GM12878 (cell line): ENCODE measurements around the gene PRKG1. TPM values are rescaled to one million over a fixed set of nuclear protein-coding genes. Genes with fewer than 3 reads are reported as not detected.

Experiments
- ATAC-seq: fragments of 200-7000 bp; cut with Tn5 transposase; 3 replicates; pipeline ENCODE4 v1.9.1; 2020; ENCODE audit warnings: mild to moderate bottlenecking, moderate library complexity
- BruUV-seq: library from RNA; stranded (reverse); fragments of 400-500 nt; replicated peaks from 2 replicates; lab custom pipeline; 2021; lab: Mats Ljungman, UMichigan
- CTCF ChIA-PET: fragments of 300-600 bp; sonication (Branson Sonifier 250); formaldehyde crosslinking; extraction: SDS; loops from one replicate; lab custom pipeline; 2021; ENCODE audit warnings: inconsistent platforms; lab: Yijun Ruan, JAX
- POLR2A ChIA-PET: fragments of 350-600 bp; formaldehyde crosslinking; extraction: SDS; loops from one replicate; lab custom pipeline; 2021; ENCODE audit warnings: inconsistent platforms; lab: Charles Lee
- RAD21 ChIA-PET: fragments of 300-600 bp; sonication (Branson Sonifier 250); formaldehyde crosslinking; loops from one replicate; lab custom pipeline; 2023; ENCODE audit warnings: antibody characterized with exemption; ENCODE audit not compliant: unreplicated experiment; lab: Charles Lee
- SMC1A ChIA-PET: fragments of 300-600 bp; sonication (Branson Sonifier 250); formaldehyde crosslinking; loops from one replicate; lab custom pipeline; 2023; ENCODE audit not compliant: unreplicated experiment, uncharacterized antibody; lab: Charles Lee
- DNase-seq: peaks from one replicate; pipeline ENCODE4 v3.0.0-alpha.2; 2011; ENCODE audit warnings: low read depth, low spot score
- FAIRE-seq: peaks from 3 replicates; lab custom pipeline; 2011; peaks lifted over from hg19 to GRCh38; lab: Jason Lieb, UNC
- H2AFZ ChIP-seq: 2 replicates; pipeline ENCODE4 v1.6.0; 2011; ENCODE audit warnings: low read depth, low read length, control low read depth; ENCODE audit not compliant: control insufficient read depth
- H3K27ac ChIP-seq: 2 replicates; pipeline ENCODE4 v1.5.1; 2011; ENCODE audit warnings: control low read depth; ENCODE audit not compliant: control insufficient read depth, insufficient read depth
- H3K27me3 ChIP-seq, 2 experiments: replicated peaks in 1 of 2; 2 replicates each; pipeline versions ENCODE4 v1.6.0 to v1.6.1; 2011; ENCODE audit warnings: low read length in 1 of 2; ENCODE audit not compliant: control insufficient read depth in 2 of 2, insufficient read depth in 2 of 2
- H3K36me3 ChIP-seq, 2 experiments: 2 replicates each; pipeline ENCODE4 v1.5.1; 2011; ENCODE audit warnings: low read length in 1 of 2; ENCODE audit not compliant: control insufficient read depth in 2 of 2, insufficient read depth in 2 of 2
- H3K4me1 ChIP-seq: 2 replicates; pipeline ENCODE4 v1.6.1; 2011; ENCODE audit warnings: mild to moderate bottlenecking, low read length, moderate library complexity, mixed read lengths; ENCODE audit not compliant: control insufficient read depth, insufficient read depth
- H3K4me2 ChIP-seq: 2 replicates; pipeline ENCODE4 v1.6.0; 2011; ENCODE audit warnings: control low read depth; ENCODE audit not compliant: control insufficient read depth, insufficient read depth
- H3K4me3 ChIP-seq: fragments of 200-600 bp; sonication (generic); 2 replicates; pipeline ENCODE4 v1.5.1; 2016
- H3K79me2 ChIP-seq: 2 replicates; pipeline ENCODE4 v1.6.0; 2011; ENCODE audit warnings: low read length; ENCODE audit not compliant: control insufficient read depth, insufficient read depth
- H3K9ac ChIP-seq: 2 replicates; pipeline ENCODE4 v1.8.0; 2011; ENCODE audit warnings: low read length, control low read depth, mixed read lengths; ENCODE audit not compliant: control insufficient read depth, insufficient read depth
- H3K9me3 ChIP-seq: replicated peaks from 3 replicates; pipeline ENCODE4 v1.5.1; 2011; ENCODE audit warnings: mild to moderate bottlenecking, low read length; ENCODE audit not compliant: control insufficient read depth, insufficient read depth
- H4K20me1 ChIP-seq: 2 replicates; pipeline ENCODE4 v1.6.0; 2011; ENCODE audit not compliant: control insufficient read depth, insufficient read depth
- BACH1 ChIP-seq: fragments of 450-650 bp; IDR thresholded peaks from 2 replicates; pipeline ENCODE4 v1.6.1; 2017; ENCODE audit warnings: mild to moderate bottlenecking, borderline replicate concordance
- CEBPB ChIP-seq, 2 experiments: fragments of 150-350 bp in 1 of 2; IDR thresholded peaks; 2 replicates each; pipeline ENCODE4 v1.6.1; 2012 to 2014; ENCODE audit warnings: low read depth in 2 of 2, low read length in 2 of 2, borderline replicate concordance in 1 of 2, inconsistent platforms in 1 of 2
- CREB1 ChIP-seq: IDR thresholded peaks from 2 replicates; pipeline ENCODE4 v1.6.1; 2012; ENCODE audit warnings: low read depth, mild to moderate bottlenecking, inconsistent platforms
- DPF2 ChIP-seq: fragments of 450-650 bp; IDR thresholded peaks from 2 replicates; pipeline ENCODE4 v1.6.1; 2017; ENCODE audit warnings: mild to moderate bottlenecking
- EED ChIP-seq: sonication (generic); IDR thresholded peaks from 2 replicates; pipeline ENCODE4 v1.6.1; 2016; ENCODE audit warnings: antibody characterized with exemption, low read depth
- MEF2A ChIP-seq: IDR thresholded peaks from 2 replicates; pipeline ENCODE4 v1.6.1; 2011; ENCODE audit warnings: low read depth, mild to moderate bottlenecking, low read length, moderate library complexity; ENCODE audit not compliant: insufficient read depth
- MXI1 ChIP-seq: fragments of 150-350 bp; IDR thresholded peaks from 2 replicates; pipeline ENCODE4 v1.6.1; 2011; ENCODE audit warnings: low read depth, mild to moderate bottlenecking, inconsistent platforms, low read length, improper control_type of control experiment
- MYC ChIP-seq: IDR thresholded peaks from 2 replicates; pipeline ENCODE4 v1.6.1; 2011; ENCODE audit warnings: mild to moderate bottlenecking, low read length, moderate library complexity, inconsistent platforms; ENCODE audit not compliant: insufficient read depth, insufficient replicate concordance, insufficient read length, severe bottlenecking
- PAX8 ChIP-seq: fragments of 450-650 bp; IDR thresholded peaks from 2 replicates; pipeline ENCODE4 v1.6.1; 2017; ENCODE audit warnings: mild to moderate bottlenecking, moderate library complexity
- POU2F2 ChIP-seq: IDR thresholded peaks from 3 replicates; pipeline ENCODE4 v1.6.1; 2011; ENCODE audit warnings: low read depth, mild to moderate bottlenecking, low read length, borderline replicate concordance
- RAD21 ChIP-seq: IDR thresholded peaks from 2 replicates; pipeline ENCODE4 v1.6.1; 2011; ENCODE audit warnings: mild to moderate bottlenecking, low read depth, low read length, moderate library complexity; ENCODE audit not compliant: insufficient read depth
- RUNX3 ChIP-seq: IDR thresholded peaks from 2 replicates; pipeline ENCODE4 v1.6.1; 2012; ENCODE audit warnings: low read length, inconsistent platforms
- SPI1 ChIP-seq: IDR thresholded peaks from 2 replicates; pipeline ENCODE4 v1.6.1; 2011; ENCODE audit warnings: low read depth, mild to moderate bottlenecking, low read length, moderate library complexity, borderline replicate concordance; ENCODE audit not compliant: insufficient read depth
- TBL1XR1 ChIP-seq: IDR thresholded peaks from 2 replicates; pipeline ENCODE4 v1.6.1; 2012; ENCODE audit warnings: low read depth, low read length, improper control_type of control experiment
- WRNIP1 ChIP-seq: IDR thresholded peaks from 2 replicates; pipeline ENCODE4 v1.6.1; 2011; ENCODE audit warnings: low read depth, low read length, improper control_type of control experiment, borderline replicate concordance
- ZNF384 ChIP-seq: IDR thresholded peaks from 2 replicates; pipeline ENCODE4 v1.6.1; 2012; ENCODE audit warnings: low read depth, mild to moderate bottlenecking, low read length, improper control_type of control experiment, borderline replicate concordance
- WGBS: methylation state at CpG from one replicate; pipeline ENCODE4 v1.1.6; 2016; ENCODE audit warnings: low lambda C conversion rate; ENCODE audit not compliant: insufficient replicate concordance, insufficient coverage; ENCODE audit errors: missing lambda C conversion rate; 5-methylcytosine and 5-hydroxymethylcytosine counted together
- in situ Hi-C: fragments of 300-500 bp; cut with MboI; formaldehyde crosslinking; loops from 9 replicates; pipeline ENCODE4 v1.14.3; 2018; ENCODE audit warnings: mixed read lengths
- intact Hi-C: fragments of 100-400 bp; cut with micrococcal nuclease; formaldehyde crosslinking; loops from one replicate; pipeline ENCODE4 v1.14.2; 2022; ENCODE audit not compliant: unreplicated experiment
- polyA plus RNA-seq, 11 experiments: library from polyadenylated mRNA; depleted of rRNA in 4 of 11; unstranded in 6 of 11; stranded (reverse) in 5 of 11; fragments of >200 nt; fragmentation: Nextera tagmentation in 4 of 11; fragmentation: Illumina TruSeq in 1 of 11; extraction: Ambion mirVana in 4 of 11; extraction: Trizol in 1 of 11; gene quantifications; 1 replicate in 1 of 11; 2 replicates in 10 of 11; pipeline versions ENCODE4 v1.2.1 to v1.2.3, GENCODE V29; 2011 to 2016; ENCODE audit warnings: inconsistent platforms in 2 of 11, missing spikeins in 2 of 11, low read depth in 1 of 11
- total RNA-seq, 4 experiments: library from RNA; depleted of rRNA in 3 of 4; stranded (reverse); fragments of >200 nt in 3 of 4; fragmentation: Illumina TruSeq in 1 of 4; extraction: Trizol in 1 of 4; gene quantifications; 2 replicates each; pipeline versions ENCODE4 v1.2.1 to v1.2.3, GENCODE V29; 2013 to 2021
- TF ChIP-seq, protein P1 (sequence below): fragments of 450-650 bp; IDR thresholded peaks from 2 replicates; pipeline ENCODE4 v1.6.1; 2017; ENCODE audit warnings: antibody characterized with exemption, mild to moderate bottlenecking, moderate library complexity
- TF ChIP-seq, protein P2 (sequence below): IDR thresholded peaks from 2 replicates; pipeline ENCODE4 v1.6.1; 2011; ENCODE audit warnings: low read depth, low read length, improper control_type of control experiment, borderline replicate concordance

The PRKG1 gene
- total and polyA plus RNA-seq, 10 of the 15 experiments (the other 5 are each of a cell fraction or from before 2014, with no cell fraction given), result 0.04 to 0.05 TPM; not detected in 8

DNA sequence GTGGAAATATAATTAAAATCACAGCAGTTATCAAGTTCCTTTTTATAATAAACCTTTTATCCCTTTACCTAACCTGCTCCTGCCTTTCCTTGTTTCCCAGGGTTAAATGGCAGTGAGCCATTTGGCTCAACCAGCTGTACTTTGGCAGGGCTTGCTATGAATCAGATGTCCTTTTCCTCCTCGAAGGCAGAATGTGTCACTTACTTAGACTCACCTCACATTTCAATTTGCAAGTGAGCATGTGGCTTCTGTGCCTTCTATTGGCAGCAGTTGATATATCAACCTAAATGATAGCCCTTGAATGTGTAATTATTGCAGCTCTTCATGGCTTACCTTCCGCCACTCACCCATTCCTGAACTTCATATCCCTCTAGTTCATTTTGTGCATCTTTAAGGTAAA, 323.4 kb downstream of the PRKG1 start (continued):
- TF ChIP-seq, protein P1, sequence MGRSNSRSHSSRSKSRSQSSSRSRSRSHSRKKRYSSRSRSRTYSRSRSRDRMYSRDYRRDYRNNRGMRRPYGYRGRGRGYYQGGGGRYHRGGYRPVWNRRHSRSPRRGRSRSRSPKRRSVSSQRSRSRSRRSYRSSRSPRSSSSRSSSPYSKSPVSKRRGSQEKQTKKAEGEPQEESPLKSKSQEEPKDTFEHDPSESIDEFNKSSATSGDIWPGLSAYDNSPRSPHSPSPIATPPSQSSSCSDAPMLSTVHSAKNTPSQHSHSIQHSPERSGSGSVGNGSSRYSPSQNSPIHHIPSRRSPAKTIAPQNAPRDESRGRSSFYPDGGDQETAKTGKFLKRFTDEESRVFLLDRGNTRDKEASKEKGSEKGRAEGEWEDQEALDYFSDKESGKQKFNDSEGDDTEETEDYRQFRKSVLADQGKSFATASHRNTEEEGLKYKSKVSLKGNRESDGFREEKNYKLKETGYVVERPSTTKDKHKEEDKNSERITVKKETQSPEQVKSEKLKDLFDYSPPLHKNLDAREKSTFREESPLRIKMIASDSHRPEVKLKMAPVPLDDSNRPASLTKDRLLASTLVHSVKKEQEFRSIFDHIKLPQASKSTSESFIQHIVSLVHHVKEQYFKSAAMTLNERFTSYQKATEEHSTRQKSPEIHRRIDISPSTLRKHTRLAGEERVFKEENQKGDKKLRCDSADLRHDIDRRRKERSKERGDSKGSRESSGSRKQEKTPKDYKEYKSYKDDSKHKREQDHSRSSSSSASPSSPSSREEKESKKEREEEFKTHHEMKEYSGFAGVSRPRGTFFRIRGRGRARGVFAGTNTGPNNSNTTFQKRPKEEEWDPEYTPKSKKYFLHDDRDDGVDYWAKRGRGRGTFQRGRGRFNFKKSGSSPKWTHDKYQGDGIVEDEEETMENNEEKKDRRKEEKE, result no peak
- TF ChIP-seq CREB1, result no peak
- TF ChIP-seq RAD21, result no peak
- TF ChIP-seq ZNF384, result no peak
- TF ChIP-seq SPI1, result no peak
- TF ChIP-seq PAX8, result no peak

DNA sequence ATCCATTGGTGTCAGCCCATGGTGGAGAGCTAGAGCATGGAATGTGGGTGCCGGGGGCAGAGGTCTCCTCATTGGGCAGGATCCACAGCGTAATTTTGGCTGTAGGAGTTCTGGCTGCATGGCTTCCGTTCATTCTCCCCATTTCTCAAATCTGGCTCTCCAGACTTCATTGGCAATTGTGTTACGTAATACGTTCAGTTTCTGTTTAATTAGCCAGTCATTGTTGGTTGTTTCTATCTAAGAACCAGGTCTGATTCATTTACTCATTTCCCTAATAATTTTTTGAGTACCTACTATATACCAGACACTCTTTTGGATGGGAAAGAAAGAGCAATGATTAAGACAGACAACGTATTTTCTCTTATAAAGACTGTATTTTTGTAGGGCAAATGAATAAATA, 325.6 kb downstream of the PRKG1 start:
- Histone ChIP-seq H3K4me3 (no peak overlapping the region), H3K4me2 (no peak overlapping the region), H3K9ac (no peak overlapping the region), H3K36me3 (no peaks in the 10 kb centered on the region), H3K4me1 (no peaks in the 10 kb centered on the region), H4K20me1 (no peaks in the 10 kb centered on the region), H3K27me3 (no peaks in the 10 kb centered on the region; a peak in 1 of 4 replicates), H3K79me2 (no peaks in the 10 kb centered on the region), H2AFZ (no peak overlapping the region), H3K27ac (no peak overlapping the region), H3K9me3 (no peaks in the 10 kb centered on the region)
- no TSS peak for BruUV-seq
- 16% methylated on average over 6 of the region's 6 CpGs for WGBS
- TF ChIP-seq MEF2A, result no peak
- no peak for TF ChIP-seq DPF2
- TF ChIP-seq TBL1XR1, result no peak
- no peak for TF ChIP-seq POU2F2
- TF ChIP-seq EED, result no peak
- no peak for TF ChIP-seq WRNIP1
- TF ChIP-seq RUNX3, result no peak
- no peak for TF ChIP-seq BACH1
- TF ChIP-seq, protein P2, sequence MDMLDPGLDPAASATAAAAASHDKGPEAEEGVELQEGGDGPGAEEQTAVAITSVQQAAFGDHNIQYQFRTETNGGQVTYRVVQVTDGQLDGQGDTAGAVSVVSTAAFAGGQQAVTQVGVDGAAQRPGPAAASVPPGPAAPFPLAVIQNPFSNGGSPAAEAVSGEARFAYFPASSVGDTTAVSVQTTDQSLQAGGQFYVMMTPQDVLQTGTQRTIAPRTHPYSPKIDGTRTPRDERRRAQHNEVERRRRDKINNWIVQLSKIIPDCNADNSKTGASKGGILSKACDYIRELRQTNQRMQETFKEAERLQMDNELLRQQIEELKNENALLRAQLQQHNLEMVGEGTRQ, result no peak
- TF ChIP-seq CEBPB (IDR thresholded peaks at IDR 0.05; ENCODE audit: borderline replicate concordance in 1 of 2, low read depth in 2 of 2, low read length in 2 of 2), result no peak
- no peak for TF ChIP-seq MYC
- no peak for TF ChIP-seq MXI1
- intact Hi-C loops, result no loop called here
- FAIRE-seq (no peak), DNase-seq (no peak), ATAC-seq (no peak)
- CTCF ChIA-PET, result interaction anchor here (1.2 kb wide), 2 partner anchors 10 to 22 kb away, joined by 4 to 6 read pairs; no protein-coding TSS in a partner anchor
- POLR2A ChIA-PET, result no interaction called here
- RAD21 ChIA-PET, result no interaction called here
- in situ Hi-C loops, result loop anchor here (10.0 kb wide), 1 partner anchor 815 kb away; no protein-coding TSS in a partner anchor
- SMC1A ChIA-PET, result no interaction called here
